ENCODE results near the gene NFIB. TPM values are rescaled to one million over a fixed set of nuclear protein-coding genes. Genes with fewer than 3 reads are reported as not detected.
A peak's percentile ranks its signal among the peaks of the same experiment; 100 is the strongest.

NFIB gene
- total RNA-seq, 1 donor from 2014 or later: 76.4 TPM

DNA sequence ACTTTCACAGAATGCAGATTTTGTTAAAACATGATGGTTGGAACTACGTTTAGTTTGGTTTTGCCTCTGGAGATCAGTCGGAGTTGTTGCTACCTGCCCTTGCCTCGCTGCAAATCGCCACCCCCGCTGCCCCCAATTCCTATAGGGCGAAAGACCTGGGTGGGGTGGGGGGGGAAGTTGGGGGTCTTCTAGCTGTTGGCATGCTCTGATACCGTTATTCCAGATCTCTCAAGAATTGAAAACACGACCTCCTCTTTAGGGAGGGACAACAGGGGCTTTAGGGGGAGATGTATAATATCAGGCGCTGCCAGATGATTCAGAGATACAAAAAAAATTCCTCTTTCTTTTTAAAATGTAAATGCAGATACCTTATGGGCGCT lies 36.4 kb upstream of the NFIB start:
- Mint-ChIP-seq H3K36me3 (no peaks in the 10 kb centered on the region), H3K4me3 (peak overlapping the region; percentile 92), H3K27me3 (peaks cover 24% of the 10 kb centered on the region), H3K9me3 (no peaks in the 10 kb centered on the region), H3K4me1 (ENCODE audit: unreplicated experiment) (peaks cover 60% of the 10 kb centered on the region), H3K27ac (peak overlapping the region; percentile 66)
- DNase-seq (ENCODE audit: extremely low spot score, unreplicated experiment): no peak
- TF ChIP-seq, protein P1, sequence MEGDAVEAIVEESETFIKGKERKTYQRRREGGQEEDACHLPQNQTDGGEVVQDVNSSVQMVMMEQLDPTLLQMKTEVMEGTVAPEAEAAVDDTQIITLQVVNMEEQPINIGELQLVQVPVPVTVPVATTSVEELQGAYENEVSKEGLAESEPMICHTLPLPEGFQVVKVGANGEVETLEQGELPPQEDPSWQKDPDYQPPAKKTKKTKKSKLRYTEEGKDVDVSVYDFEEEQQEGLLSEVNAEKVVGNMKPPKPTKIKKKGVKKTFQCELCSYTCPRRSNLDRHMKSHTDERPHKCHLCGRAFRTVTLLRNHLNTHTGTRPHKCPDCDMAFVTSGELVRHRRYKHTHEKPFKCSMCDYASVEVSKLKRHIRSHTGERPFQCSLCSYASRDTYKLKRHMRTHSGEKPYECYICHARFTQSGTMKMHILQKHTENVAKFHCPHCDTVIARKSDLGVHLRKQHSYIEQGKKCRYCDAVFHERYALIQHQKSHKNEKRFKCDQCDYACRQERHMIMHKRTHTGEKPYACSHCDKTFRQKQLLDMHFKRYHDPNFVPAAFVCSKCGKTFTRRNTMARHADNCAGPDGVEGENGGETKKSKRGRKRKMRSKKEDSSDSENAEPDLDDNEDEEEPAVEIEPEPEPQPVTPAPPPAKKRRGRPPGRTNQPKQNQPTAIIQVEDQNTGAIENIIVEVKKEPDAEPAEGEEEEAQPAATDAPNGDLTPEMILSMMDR (conservative IDR thresholded peaks at IDR 0.05): no peak

DNA sequence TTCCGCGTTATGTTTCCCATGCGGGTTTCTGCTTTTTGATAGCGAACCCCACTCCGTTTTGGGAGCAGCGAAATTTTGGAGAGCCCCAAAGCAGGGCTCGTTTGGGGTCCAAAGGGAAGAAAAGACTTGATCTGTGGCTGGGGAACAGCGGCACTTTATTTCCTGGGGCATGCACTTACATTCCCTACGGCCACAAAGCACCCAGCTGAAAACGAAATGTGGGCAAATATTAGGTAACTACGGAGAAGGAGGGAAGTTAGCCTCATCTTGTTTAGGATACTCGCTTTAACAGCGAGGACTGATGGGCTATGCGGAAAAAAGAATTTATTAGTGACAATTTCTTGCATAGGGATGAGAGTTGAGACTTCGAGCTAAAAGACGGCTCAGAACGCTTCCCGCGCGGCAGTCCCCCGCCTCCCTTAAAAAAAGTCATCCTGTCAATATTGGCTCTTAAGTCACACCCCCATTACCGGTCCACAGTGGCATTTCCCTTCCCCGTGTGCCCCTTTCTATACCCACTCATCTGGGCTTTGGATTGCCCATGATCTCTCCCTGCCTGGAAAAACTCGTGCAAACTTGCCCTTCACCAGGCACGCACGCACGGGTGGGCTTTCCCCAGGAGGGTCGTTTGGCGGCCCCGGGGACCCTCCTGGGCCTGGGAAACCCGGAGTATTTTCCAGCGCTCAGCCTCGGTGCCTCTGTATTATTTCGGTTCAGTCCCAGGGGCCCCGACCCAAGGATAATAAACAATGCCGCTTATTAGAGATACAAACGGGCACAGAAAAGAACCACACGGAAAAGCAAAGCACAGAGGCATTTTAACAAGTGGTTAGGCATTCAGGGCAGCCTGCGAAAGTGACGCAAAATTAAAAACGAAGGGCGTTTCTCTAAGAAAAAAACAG lies 35.8 kb upstream of the NFIB start:
- H3K36me3 Mint-ChIP-seq: no peaks in the 10 kb centered on the region
- no peaks in the 10 kb centered on the region for H3K9me3 Mint-ChIP-seq
- H3K4me1 Mint-ChIP-seq (ENCODE audit: unreplicated experiment): peaks cover 60% of the 10 kb centered on the region
- TF ChIP-seq, protein P1 (conservative IDR thresholded peaks at IDR 0.05): no peak
- peak overlapping the region; percentile 66 for H3K27ac Mint-ChIP-seq
- no peak for DNase-seq (ENCODE audit: extremely low spot score, unreplicated experiment)
- peak overlapping the region; percentile 92 for H3K4me3 Mint-ChIP-seq
- H3K27me3 Mint-ChIP-seq: peaks cover 19% of the 10 kb centered on the region

DNA sequence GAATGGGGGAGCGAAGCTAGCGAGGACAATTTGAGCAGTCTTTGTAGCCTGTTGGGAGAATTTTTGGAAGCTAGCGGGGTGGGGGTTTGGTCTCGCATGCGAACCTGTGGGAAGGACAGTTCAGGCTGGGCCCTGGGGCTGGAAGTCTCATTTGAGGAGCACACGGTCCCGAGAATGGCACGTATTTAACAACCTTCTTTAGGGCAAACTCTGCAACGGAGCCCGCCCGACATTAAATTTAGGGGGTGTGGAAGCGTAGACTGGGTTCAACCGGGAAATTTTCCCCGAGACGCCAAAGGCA lies 35.2 kb upstream of the NFIB start:
- H3K36me3 Mint-ChIP-seq: no peaks in the 10 kb centered on the region
- H3K9me3 Mint-ChIP-seq: no peaks in the 10 kb centered on the region
- TF ChIP-seq, protein P1 (conservative IDR thresholded peaks at IDR 0.05): no peak
- peak overlapping the region; percentile 92 for H3K4me3 Mint-ChIP-seq
- peak overlapping the region; percentile 66 for H3K27ac Mint-ChIP-seq
- no peak for DNase-seq (ENCODE audit: extremely low spot score, unreplicated experiment)
- peaks cover 14% of the 10 kb centered on the region for H3K27me3 Mint-ChIP-seq
- H3K4me1 Mint-ChIP-seq (ENCODE audit: unreplicated experiment): peaks cover 55% of the 10 kb centered on the region

DNA sequence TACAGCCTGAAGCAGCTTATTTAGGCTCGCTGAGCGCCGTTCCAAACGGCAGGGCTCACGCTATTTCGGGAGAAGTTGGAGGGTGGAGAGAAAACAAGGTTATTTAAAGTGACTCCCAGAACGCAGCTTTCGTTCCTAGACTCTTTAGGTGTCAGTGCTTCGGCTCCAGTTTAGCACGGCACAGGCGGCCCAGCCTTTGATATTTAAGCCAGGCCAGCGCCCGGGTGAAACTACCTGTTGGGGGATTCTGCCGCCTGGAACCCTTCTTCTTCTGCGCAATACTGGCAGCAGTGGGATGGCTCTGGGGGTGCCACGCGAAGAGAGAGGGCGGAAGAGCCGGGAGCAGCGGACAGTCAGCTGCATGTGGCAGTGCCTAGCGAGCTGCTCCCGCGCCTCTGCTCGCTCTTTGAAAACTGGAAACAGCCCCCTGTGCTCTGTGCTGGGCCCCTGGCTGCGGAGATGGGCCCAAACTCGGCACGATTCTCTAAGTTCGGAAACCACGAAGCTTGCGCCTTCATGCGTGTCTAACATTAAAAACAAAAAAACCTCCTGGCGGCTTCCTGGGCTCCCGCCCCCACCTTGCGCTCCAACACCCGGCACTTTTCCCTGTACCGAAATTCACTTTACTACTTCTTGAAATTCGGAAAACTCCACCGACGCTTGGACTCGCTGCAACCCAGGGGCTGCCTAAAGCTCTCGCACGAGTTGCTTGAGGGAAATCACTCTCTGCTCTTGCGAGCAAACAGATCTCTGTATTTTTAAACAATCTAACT lies 34.6 kb upstream of the NFIB start:
- no peaks in the 10 kb centered on the region for H3K36me3 Mint-ChIP-seq
- no peak for DNase-seq (ENCODE audit: extremely low spot score, unreplicated experiment)
- peaks cover 51% of the 10 kb centered on the region for H3K4me1 Mint-ChIP-seq (ENCODE audit: unreplicated experiment)
- TF ChIP-seq, protein P1 (conservative IDR thresholded peaks at IDR 0.05): no peak
- peak overlapping the region; percentile 92 for H3K4me3 Mint-ChIP-seq
- H3K27me3 Mint-ChIP-seq: peaks cover 10% of the 10 kb centered on the region
- H3K27ac Mint-ChIP-seq: peak overlapping the region; percentile 66
- H3K9me3 Mint-ChIP-seq: no peaks in the 10 kb centered on the region

DNA sequence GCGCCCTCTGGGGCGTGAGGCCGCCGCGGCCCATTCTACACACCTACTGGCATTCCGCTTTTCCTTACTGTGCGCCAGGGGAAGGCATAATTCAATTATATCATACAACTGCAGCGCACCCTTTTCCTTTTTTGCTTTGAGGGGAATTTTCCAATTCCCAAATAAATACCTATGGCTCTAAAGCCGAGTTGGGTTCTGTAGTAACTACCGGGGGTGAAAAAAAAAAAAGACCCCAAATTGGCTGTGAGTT lies 34.1 kb upstream of the NFIB start:
- Mint-ChIP-seq H3K27me3 (peaks cover 7% of the 10 kb centered on the region), H3K36me3 (no peaks in the 10 kb centered on the region), H3K9me3 (no peaks in the 10 kb centered on the region), H3K4me1 (ENCODE audit: unreplicated experiment) (peaks cover 45% of the 10 kb centered on the region), H3K27ac (peak overlapping the region; percentile 66), H3K4me3 (peak overlapping the region; percentile 92)
- TF ChIP-seq, protein P1 (conservative IDR thresholded peaks at IDR 0.05): no peak
- no peak for DNase-seq (ENCODE audit: extremely low spot score, unreplicated experiment)
